T-helper 1 cell treated with Interleukin-12 subunit alpha and Interleukin-12 subunit beta and Interleukin-4 antibody, amounts not matched to agents 30 ng/mL and 1 ng/mL, for 36 hours (primary cell): ENCODE results near the gene CEACAM1. TPM values are rescaled to one million over a fixed set of nuclear protein-coding genes. Genes with fewer than 3 reads are reported as not detected.
"Not testable (repeated sequence)": the region's sequence is repeated elsewhere in the genome, so short reads cannot be mapped to it uniquely, and the experiment has no call there.

ENCODE experiments used
- intact Hi-C: fragments of 100-400 bp; cut with micrococcal nuclease; formaldehyde crosslinking; loops from one replicate; pipeline ENCODE4 v1.15.1; 2024
- total RNA-seq: library from RNA; stranded (reverse); gene quantifications from 2 replicates; pipeline ENCODE4 v1.2.3, GENCODE V29; 2022

Gene CEACAM1
- total RNA-seq, 1 donor from 2014 or later, result 42.6 TPM

DNA sequence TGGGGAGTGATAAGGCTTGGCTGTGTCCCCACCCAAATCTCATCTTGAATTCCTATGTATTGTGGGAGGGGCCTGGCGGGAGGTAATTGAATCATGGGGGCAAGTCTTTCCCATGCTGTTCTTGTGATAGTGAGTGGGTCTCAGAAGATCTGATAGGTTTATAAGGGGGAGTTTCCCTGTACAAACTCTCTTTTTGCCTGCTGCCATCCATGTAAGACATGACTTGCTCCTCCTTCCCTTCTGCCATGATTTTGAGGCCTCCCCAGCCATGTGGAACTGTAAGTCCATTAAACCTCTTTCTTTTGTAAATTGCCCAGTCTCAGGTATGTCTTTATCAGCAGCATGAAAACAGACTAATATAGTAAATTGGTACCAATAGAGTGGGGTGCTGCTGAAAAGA, 20.8 kb upstream of the CEACAM1 start:
- intact Hi-C loops, result not testable (repeated sequence)

DNA sequence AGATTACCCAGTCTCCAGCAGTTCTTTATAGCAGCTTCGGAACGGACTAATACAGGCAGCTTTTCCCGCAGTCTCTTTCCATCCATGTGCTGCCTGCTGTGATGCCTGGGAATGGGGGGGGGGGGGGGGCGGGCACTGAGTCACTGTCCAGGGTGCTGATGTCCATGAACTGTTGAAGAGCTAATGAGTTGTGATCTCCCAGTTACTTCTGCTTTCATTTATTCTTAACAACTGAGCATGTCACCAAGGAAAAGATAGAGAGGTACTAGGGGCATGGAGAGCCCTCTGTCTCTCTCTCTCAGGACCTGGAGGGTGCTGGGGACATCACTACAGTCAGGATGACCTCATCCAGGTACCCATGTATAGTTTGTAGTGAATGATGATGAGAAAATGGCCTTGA, 20.3 kb upstream of the CEACAM1 start:
- intact Hi-C loops, result no loop called here

DNA sequence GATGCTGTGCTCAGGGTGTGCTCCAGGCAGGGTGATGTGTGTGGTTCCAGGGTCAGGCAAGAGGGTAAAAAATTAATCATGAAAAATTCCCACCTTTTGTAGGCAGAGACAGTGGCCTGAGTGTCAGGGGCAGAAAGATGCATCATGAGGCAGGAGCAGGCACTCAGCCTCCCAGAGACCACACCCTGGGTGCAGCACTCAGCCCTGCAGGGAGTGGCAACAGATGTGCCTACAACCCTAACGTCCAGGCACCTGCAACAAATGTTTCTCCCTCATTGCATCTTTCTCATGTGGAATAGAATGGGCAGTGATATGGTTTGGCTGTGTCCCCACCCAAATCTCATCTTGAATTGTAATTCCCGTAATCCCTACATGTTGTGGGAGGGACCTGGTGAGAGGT, 19.6 kb upstream of the CEACAM1 start:
- intact Hi-C loops, result no loop called here

DNA sequence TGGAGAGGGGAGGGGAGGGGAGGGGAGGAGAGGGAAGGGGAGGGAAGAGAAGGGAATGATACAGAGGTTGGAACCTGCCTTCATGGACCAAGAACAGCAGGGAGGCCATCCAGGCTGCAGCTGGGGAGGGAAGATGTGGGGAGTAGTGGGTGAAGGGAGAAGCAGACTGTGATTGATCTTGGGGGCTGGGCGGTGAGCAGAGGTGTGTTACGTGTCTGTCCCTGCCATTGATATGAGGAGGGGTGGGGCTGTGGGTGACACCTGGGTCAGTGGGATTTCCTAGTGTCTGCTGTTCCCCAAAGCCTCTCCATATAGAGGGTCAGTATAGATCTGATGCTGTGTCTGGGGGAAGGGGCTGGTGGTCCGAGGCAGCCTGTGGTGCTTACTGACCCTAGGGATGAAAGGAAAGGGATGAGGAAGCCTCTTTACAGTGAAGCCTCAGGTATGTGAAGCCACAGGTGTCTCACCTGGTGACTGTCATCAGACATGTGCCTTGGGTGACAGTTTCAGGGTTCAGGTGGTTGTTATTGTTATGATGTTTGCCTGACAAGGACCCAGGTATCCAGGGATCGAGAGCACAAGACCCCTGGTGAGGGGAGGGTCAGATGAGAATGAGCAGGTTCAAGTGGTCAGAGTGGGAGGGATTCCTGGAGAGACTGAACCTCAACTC, 18.7 kb upstream of the CEACAM1 start:
- intact Hi-C loops, result no loop called here

DNA sequence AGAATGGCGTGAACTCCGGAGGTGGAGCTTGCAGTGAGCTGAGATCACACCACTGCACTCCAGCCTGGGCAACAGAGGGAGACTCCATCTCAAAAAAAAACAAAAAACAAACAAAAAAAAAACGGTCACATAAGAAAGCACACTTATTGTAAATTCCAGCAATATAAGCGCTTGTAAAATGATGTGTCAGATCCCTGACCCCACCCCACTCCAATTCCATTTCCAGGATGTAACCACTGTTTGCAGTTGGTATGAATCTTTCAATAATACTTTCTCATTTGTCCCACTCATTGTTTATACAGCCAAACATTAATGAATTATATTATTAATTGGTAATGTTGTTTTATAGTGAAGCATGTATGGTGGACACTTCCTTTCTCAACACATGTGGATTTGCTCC, 15.9 kb upstream of the CEACAM1 start:
- intact Hi-C loops, result no loop called here

DNA sequence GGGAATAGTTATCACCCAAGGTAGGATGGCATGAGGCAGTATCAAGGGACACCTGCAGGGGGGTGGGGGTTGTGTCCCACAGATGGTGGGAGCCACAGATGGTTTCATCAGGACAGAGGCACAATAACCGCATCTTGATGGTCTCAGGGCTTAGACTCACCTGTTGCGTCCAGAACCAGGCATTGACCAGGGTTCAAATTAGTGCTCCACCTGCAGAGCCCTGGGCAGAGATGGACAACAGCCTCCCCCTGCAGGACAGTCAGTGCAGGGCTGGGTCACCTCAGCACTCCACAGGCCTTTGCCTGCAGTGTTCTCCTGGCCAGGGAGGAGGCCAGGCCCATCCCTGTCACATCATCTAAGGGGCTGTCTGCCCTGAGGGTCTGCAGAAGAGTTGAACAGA, 14.5 kb upstream of the CEACAM1 start:
- intact Hi-C loops, result no loop called here

DNA sequence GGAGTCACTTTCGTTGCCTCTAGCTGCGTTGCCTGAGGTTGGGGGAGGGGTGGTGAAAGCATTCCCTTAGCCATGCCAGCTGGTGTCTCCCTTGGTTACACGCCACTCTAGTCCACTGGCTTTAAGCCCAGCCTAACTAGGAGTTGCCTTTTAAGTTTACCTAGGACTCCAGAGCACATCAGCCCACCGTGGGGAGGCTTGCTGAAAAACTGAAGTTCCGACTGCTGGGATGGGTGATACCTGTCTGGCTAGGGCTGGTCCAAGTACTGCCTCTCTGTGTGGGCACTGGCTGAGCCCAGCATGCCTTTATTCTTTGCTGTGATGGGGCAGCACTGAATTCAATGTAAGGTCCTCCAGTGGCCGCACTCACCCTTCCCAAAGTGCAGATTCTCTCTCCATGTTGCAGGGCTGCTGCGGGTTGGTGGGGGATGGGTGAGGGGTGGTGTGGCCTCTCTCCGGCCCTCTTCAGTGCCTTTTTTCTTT, 11.8 kb upstream of the CEACAM1 start:
- intact Hi-C loops, result no loop called here

DNA sequence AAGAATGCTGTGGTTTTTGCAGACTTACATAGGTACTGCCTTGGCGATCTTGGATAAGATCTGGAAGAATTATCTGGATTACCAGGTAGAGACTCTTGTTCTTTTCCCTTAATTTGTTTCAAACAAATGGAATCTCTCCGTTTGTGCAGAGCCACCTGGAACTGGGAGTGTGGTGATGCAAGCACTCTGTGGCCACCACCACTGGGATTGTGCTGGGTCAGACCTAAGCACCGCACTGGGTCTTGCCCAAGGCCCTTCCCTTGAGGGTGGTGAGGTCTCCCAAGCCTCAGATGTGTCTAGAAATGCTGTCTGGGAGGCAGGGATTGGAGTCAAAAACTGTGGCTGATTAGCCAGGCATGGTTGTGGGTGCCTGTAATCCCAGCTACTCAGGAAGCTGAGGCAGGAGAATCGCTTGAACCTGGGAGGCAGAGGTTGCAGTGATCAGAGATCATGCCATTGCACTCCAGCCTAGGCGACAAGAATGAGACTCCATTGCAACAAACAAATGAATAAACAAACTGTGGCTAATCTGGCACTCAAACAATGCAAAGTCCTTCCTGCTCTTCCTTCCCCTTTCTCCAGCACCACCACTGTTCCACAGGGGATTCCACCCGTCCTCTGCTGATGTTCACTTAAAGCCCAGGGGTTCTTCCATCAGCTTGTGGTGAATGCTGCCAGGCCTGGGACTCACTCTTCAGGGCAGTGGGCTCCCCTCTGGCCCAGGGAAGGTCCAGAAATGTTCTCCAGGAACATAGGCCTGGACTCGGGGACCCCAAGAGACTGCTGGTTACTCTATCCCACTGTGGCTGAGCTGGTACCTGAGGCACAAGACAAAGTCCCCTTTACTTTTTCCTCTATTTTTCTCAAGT, 10.8 kb upstream of the CEACAM1 start:
- intact Hi-C loops, result no loop called here

DNA sequence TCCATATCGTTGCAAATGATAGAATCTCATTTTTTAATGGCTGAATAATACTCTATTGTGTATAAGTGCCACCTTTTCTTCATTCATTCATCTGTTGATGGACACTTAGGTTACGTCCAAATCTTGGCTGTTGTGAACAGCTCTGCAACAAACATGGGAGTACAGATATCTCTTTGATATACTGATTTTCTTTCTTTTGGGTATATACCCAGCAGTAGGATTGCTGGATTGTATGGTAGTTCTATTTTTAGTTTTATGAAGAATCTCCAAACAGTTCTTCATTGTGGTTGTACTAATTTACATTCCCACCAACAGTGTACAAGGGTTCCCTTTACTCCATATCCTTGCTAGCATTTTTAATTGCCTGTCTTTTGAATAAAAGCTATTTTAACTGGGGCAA, 7.0 kb upstream of the CEACAM1 start:
- intact Hi-C loops, result not testable (repeated sequence)

DNA sequence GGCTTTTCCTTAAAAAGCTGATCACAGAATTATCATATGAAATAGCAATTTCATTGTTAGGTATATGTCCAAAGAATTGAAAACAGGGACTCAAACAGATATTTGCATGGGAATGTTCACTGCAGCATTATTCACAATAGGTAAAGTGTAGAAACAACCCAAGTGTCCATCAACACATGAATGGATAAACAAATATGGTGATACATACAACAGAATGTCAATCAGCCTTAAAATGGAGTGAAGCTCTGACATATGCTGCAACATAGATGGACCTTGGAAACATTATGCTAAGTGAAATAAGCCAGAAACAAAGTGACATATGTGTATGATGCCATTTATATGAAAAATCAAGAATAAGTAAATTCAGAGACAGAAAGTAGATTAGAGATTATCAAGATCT, 6.1 kb upstream of the CEACAM1 start:
- intact Hi-C loops, result no loop called here

DNA sequence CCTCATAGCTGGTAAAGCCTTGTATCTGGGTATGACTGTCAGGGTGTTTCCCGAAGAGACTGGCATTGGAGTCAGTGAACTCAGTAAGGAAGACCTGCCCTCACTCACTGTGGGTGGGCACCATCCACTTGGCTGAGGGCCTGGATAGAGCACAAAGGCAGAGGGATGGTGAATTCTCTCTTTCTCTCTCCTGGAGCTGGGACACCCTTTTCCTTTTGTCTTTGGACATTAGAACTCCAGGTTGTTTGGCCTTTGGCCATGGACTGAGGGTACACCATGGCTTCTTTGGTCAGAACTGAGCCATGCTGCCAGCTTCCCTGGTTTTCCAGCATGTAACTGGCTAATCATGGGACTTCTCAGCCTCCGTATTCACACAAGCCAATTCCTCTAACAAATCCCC, 4.6 kb upstream of the CEACAM1 start:
- intact Hi-C loops, result no loop called here

DNA sequence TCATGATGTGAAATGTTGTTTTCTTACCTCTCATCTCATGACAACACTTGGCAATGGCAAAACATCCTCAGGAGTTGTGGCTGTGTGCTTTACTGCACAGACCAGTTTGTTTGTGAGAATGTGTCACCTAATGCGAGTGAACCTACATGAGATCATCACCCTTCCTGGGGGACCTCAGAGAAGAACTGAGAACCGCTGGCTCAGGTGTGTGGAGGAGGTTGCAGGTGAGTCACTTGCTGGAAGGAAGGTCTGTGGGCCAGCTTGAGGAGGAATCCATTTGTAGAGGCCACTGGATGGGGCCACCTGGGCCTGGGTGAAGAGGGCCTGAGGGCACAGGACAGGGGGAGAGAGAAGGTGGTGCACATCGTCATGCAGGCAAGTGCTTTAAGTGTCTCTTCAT, 3.0 kb upstream of the CEACAM1 start:
- intact Hi-C loops, result no loop called here

DNA sequence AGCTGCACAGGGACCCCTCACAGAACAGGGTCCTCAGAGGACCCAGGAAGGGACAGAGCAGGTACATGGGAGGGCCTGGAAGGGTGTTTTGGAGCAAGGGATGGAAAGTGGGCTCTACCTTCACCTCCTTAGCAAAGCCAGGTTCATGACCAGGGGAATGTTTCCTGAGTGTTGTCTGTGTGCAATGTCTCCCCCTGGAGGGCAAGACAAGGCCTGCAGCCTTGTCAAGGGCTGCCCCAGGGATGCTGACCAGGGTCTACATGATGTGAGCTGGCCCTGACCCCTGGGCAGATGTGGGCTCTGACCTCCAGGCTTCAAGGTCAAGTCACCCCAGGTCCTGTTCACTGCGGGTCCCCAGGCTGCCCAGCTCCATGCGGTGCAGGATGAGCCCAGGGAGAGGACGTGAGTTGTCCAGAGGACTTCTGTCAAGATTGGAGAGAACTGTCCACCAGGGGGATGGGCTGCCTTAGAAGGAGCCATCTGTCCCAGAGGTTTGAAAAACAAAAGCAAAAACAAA, 1.0 kb upstream of the CEACAM1 start:
- intact Hi-C loops, result loop anchor here (1.0 to 2.0 kb wide), 4 partner anchors 67 to 109 kb away; no protein-coding TSS in a partner anchor

DNA sequence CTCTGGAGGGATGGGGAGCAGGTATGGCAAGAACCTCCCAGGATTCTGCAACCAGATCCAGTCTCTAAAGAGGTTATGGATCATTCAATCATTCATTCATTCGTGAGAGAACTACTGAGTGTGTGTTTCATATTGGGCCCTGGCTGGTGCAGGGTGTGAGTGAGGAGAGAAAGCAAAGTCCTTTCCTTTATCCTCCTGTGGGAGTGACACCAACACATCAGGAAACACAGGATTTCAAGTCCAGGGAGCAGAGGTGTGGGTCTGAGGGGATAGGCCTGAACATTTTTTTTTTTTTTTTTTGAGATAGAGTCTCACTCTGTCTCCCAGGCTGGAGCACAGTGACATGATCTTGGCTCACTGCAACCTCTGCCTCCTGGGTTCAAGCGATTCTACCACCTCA, 3.3 kb downstream of the CEACAM1 start:
- intact Hi-C loops, result no loop called here

DNA sequence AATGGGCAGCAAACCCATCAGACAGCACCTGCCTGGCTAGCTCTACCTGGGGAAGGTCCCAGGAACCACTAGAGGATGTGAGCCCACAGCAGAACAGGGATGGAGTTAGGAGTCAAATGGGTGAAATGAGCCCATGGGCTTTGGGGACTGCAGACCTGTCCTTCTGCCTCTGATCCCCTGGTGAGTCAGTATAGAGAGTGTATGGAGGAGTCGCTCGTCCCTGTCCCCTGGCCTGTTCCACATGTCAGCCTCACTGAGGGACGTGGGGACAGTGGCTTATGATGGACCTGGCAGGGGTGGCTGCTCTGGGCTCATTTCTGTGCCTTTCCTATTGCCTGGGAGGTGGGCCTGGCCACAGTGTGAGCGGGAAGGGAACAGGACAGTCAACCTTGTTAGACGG, 4.0 kb downstream of the CEACAM1 start:
- intact Hi-C loops, result no loop called here

DNA sequence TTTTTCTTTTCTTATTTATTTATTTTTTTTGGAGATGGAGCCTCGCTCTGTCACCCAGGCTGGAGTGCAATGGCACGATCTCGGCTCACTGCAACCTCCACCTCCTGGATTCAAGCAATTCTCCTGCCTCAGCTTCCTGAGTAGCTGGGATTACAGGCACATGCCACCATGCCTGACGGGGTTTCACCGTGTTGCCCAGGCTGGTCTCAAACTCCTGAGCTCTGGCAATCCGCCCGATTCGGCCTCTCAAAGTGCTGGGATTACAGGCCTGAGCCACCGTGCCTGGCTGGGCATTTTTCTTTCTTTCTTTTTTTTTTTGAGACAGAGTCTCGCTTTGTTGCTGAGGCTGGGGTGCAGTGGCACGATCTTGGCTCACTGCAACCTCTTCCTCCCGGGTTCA, 6.0 kb downstream of the CEACAM1 start:
- intact Hi-C loops, result not testable (repeated sequence)

DNA sequence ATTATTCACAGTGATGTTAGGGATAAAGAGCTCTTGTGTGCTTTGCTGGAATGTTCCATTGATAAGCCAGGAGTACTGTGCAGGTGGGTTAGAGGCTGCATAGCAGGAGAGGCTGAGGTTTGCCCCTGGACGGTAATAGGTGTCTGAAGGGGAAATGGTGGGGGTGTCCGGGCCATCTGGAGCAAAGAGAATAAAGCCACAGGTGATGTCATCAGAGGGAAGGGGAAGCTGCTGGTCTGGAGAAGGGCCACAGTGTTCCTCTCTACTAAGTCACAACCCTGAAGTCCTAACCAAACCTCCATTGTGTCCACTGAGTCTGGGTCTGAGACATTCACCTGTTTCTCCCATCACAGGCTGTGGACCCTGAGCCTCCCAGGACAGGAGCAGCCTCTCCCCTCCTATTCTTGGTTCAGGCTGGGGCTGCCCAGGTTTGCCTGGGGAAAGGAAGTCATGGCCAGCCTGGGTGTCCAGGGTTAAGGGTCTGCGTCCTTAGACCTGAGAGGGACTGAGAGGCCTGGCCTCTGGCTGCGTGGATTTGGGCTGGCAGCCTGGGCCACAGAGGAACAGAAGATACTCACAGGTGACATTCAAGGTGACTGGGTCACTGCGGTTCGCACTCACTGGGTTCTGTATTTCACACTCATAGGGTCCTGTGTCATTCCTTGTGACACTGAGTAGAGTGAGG, 6.8 kb downstream of the CEACAM1 start:
- intact Hi-C loops, result no loop called here

DNA sequence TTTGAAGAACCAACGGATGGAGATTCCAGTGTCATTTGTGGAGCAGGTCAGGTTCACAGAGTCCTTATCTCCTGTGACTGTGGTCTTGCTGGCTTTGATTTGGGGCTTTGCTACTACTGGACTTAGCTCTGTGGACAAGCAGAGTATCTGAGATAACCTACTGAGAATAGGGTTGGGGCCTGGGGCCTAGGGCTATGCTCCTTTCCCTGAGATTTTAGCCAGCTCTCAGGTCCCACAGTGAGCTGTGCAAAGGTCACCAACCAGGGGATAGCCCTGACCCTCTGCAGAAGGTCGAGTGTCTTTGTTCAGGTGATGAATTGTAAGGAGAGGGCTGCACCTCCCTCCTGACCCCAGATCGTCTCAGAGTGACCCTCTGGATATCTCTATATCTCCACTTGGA, 9.2 kb downstream of the CEACAM1 start:
- intact Hi-C loops, result no loop called here

DNA sequence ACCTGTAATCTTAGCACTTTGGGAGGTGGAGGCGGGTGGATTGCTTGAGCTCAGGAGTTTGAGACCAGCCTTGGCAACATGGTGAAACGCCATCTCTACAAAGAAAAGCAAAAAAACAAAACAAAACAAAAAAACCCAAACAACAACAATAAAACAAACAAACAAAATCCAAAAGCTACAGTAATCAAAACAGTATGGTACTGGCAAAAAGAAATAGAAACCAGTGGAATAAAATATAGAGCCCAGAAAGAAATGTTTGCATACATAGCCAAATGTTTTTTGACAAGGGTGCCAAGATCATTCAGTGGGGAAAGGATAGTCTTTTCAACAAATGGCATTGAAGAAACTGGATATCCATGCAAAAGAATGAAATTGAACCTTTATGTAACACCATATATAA, 11.5 kb downstream of the CEACAM1 start:
- intact Hi-C loops, result no loop called here

DNA sequence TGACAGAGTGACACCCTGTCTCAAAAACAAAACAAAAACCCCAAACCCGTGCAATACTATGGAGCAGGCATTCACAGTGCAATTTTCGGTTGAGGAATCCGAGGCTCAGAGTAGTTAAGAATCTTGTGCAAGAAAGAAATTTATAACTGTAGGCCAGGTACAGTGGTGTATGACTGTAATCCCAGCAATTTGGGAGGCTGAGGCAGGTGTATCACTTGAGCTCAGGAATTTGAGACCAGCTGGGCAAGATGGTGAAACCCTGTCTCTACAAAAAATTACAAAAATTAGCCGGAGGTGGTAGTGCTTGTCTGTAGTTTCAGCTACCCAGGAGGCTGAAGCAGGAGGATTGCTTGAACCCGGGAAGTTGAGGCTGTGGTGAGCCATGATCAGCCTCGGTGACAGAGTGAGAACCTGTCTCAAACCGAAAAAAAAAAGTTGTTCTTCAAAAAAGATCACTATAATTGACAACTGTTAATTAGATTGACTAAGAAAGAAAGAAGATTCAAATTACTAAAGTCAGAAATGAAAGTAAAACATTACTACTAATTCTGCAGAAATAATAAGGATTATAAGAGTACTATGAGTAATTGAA, 12.9 kb downstream of the CEACAM1 start:
- intact Hi-C loops, result no loop called here

DNA sequence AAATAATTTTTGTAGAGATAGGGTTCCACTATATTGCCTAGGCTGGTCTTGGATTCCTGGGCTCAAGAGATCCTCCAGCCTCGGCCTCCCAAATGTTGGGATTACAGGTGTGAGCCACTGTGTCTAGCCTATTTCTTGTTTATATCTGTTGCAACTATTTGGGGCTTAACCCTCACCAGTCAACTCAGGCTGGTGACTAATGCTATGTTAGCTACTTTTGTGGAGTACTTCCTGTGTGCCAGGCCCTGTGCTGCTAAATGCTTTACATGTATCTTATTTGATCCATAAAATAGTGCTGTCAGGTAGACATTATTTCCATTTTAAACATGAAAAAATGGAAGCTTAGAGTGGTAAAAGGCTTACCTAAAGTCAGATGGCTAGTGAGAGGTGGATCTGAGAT, 13.8 kb downstream of the CEACAM1 start:
- intact Hi-C loops, result loop anchor here (1.0 kb wide), 1 partner anchor 39 kb away; no protein-coding TSS in a partner anchor
